H1 (cell line): ENCODE measurements around the gene CMIP.

Experiments
- CEBPB ChIP-seq: IDR thresholded peaks from 2 replicates; pipeline ENCODE4 v1.6.1; 2012; ENCODE audit warnings: low read depth, low read length
- E2F6 ChIP-seq: IDR thresholded peaks from 2 replicates; pipeline ENCODE4 v1.6.1; 2012; ENCODE audit warnings: inconsistent platforms
- EP300 ChIP-seq, 2 experiments: IDR thresholded peaks; 1 replicate in 1 of 2; 2 replicates in 1 of 2; pipeline ENCODE4 v1.6.1; 2011 to 2012; ENCODE audit warnings: low read depth in 2 of 2, low read length in 2 of 2, mild to moderate bottlenecking in 2 of 2, borderline replicate concordance in 1 of 2, inconsistent platforms in 1 of 2, moderate library complexity in 1 of 2
- EZH2 ChIP-seq: fragments of 200-600 bp; sonication (generic); IDR thresholded peaks from 2 replicates; pipeline ENCODE4 v1.7.1; 2012; ENCODE audit warnings: low read depth, mild to moderate bottlenecking, moderate library complexity, low read length, inconsistent platforms; ENCODE audit not compliant: severe bottlenecking
- FOSL1 ChIP-seq: IDR thresholded peaks from 2 replicates; pipeline ENCODE4 v1.6.1; 2011; ENCODE audit warnings: mild to moderate bottlenecking, low read depth, low read length, moderate library complexity; ENCODE audit not compliant: insufficient read depth
- JUND ChIP-seq: IDR thresholded peaks from 2 replicates; pipeline ENCODE4 v1.6.1; 2011; ENCODE audit warnings: mild to moderate bottlenecking, improper control_type of control experiment, low read length
- POLR2A ChIP-seq, 2 experiments: IDR thresholded peaks; 1 replicate in 1 of 2; 2 replicates in 1 of 2; pipeline ENCODE4 v1.6.1; 2011; ENCODE audit warnings: low read depth in 2 of 2, low read length in 2 of 2, mild to moderate bottlenecking in 2 of 2; ENCODE audit errors: control extremely low read depth in 1 of 2
- RXRA ChIP-seq: IDR thresholded peaks from 2 replicates; pipeline ENCODE4 v1.6.1; 2011; ENCODE audit warnings: low read depth, mild to moderate bottlenecking, low read length, moderate library complexity; ENCODE audit not compliant: insufficient read depth
- SIN3A ChIP-seq, 2 experiments: IDR thresholded peaks in 1 of 2; conservative IDR thresholded peaks in 1 of 2; 2 replicates each; pipeline ENCODE4 v1.6.1; 2011 to 2012; ENCODE audit warnings: low read length in 2 of 2, improper control_type of control experiment in 1 of 2, low read depth in 1 of 2, mild to moderate bottlenecking in 1 of 2
- TAF1 ChIP-seq: IDR thresholded peaks from 2 replicates; pipeline ENCODE4 v1.6.1; 2011; ENCODE audit warnings: mild to moderate bottlenecking, low read depth, low read length
- TF ChIP-seq, protein P1 (sequence below), 3 experiments: IDR thresholded peaks; 1 replicate in 2 of 3; 2 replicates in 1 of 3; pipeline versions ENCODE4 v1.5.1 to v1.6.1; 2011; ENCODE audit warnings: low read length in 3 of 3, mild to moderate bottlenecking in 3 of 3, inconsistent platforms in 2 of 3, low read depth in 1 of 3, moderate library complexity in 1 of 3; ENCODE audit not compliant: insufficient read depth in 1 of 3; ENCODE audit errors: control extremely low read depth in 1 of 3
- TF ChIP-seq, protein P2 (sequence below): IDR thresholded peaks from 2 replicates; pipeline ENCODE4 v1.6.1; 2012; ENCODE audit warnings: low read length, inconsistent platforms

DNA sequence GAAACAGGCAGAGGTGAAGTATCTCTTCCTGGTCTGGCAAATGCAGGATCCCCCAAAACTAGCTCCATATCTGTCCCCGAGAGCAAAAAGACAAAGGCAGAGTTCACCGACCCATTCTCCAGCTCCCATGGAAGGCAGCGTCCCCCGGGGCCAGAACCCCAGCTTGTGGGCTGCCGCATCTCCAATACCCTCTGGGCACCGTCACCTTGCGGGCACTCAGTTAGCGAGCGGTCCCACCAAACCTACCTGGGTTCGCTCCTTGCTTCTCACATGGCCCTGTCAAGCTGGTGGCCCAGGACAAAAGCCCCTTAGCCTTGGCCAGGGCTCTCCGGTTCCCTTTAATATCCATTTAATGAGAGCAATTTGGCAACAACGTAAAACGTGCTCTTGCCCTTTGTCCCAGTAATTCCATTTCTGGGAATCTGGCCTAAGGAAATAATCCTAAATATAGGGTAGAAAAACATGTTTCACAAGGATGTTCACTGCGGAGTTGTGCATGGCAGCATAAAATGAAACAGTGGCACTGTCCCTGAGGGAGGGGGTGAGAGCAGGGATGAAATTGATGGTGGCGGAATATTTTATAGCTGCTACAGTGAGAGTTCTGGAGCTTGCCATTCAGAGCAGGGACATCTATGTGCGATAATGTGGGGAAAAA is 157.1 kb downstream of the CMIP start:
- TF ChIP-seq, protein P1, sequence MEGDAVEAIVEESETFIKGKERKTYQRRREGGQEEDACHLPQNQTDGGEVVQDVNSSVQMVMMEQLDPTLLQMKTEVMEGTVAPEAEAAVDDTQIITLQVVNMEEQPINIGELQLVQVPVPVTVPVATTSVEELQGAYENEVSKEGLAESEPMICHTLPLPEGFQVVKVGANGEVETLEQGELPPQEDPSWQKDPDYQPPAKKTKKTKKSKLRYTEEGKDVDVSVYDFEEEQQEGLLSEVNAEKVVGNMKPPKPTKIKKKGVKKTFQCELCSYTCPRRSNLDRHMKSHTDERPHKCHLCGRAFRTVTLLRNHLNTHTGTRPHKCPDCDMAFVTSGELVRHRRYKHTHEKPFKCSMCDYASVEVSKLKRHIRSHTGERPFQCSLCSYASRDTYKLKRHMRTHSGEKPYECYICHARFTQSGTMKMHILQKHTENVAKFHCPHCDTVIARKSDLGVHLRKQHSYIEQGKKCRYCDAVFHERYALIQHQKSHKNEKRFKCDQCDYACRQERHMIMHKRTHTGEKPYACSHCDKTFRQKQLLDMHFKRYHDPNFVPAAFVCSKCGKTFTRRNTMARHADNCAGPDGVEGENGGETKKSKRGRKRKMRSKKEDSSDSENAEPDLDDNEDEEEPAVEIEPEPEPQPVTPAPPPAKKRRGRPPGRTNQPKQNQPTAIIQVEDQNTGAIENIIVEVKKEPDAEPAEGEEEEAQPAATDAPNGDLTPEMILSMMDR (IDR thresholded peaks at IDR 0.05; ENCODE audit: control extremely low read depth in 1 of 3, insufficient read depth in 1 of 3, low read depth in 1 of 3, low read length in 3 of 3), result no peak
- no peak for TF ChIP-seq FOSL1
- TF ChIP-seq CEBPB, result no peak
- TF ChIP-seq RXRA, result no peak
- TF ChIP-seq SIN3A (conservative IDR thresholded peaks at IDR 0.05 in 1 of 2, IDR thresholded peaks at IDR 0.05 in 1 of 2; ENCODE audit: low read depth in 1 of 2, low read length in 2 of 2), result no peak
- TF ChIP-seq E2F6, result no peak
- TF ChIP-seq POLR2A (IDR thresholded peaks at IDR 0.05; ENCODE audit: control extremely low read depth in 1 of 2, low read depth in 2 of 2, low read length in 2 of 2), result no peak
- no peak for TF ChIP-seq EZH2
- no peak for TF ChIP-seq TAF1
- TF ChIP-seq, protein P2, sequence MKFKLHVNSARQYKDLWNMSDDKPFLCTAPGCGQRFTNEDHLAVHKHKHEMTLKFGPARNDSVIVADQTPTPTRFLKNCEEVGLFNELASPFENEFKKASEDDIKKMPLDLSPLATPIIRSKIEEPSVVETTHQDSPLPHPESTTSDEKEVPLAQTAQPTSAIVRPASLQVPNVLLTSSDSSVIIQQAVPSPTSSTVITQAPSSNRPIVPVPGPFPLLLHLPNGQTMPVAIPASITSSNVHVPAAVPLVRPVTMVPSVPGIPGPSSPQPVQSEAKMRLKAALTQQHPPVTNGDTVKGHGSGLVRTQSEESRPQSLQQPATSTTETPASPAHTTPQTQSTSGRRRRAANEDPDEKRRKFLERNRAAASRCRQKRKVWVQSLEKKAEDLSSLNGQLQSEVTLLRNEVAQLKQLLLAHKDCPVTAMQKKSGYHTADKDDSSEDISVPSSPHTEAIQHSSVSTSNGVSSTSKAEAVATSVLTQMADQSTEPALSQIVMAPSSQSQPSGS, result no peak
- TF ChIP-seq EP300 (IDR thresholded peaks at IDR 0.05; ENCODE audit: borderline replicate concordance in 1 of 2, low read depth in 2 of 2, low read length in 2 of 2), result no peak
- no peak for TF ChIP-seq JUND
